Tibial nerve (tissue), 4 donors: ENCODE measurements around the gene KRT40.

Experiments
- CTCF ChIP-seq, 5 experiments: fragments of 200-600 bp in 3 of 5; fragments of 450-650 bp in 2 of 5; sonication (generic) in 3 of 5; IDR thresholded peaks; one replicate each; pipeline ENCODE4 v1.5.1; 2016 to 2019; ENCODE audit warnings: antibody characterized with exemption in 5 of 5, mild to moderate bottlenecking in 3 of 5, moderate library complexity in 2 of 5
- EP300 ChIP-seq, 2 donors: sonication (generic); formaldehyde crosslinking; IDR thresholded peaks; one replicate each; pipeline ENCODE4 v1.6.1; 2017; ENCODE audit warnings: antibody characterized with exemption in 2 of 2, mild to moderate bottlenecking in 1 of 2

- TF ChIP-seq EP300 (IDR thresholded peaks at IDR 0.05) (no peak), CTCF (IDR thresholded peaks at IDR 0.05) (no peak)
These were observed 35.3 kb upstream of the KRT40 start for GRCh38 chr17:41019415-41019814.
